ENCODE measurements around the gene RAD51B.

The RAD51B gene

GRCh38 chr14:68639000-68639757 is 819.6 kb downstream of the RAD51B start:
- TF ChIP-seq CTCF (IDR thresholded peaks at IDR 0.05; ENCODE audit: extremely low read depth, missing control alignments): no peak
- no peak for DNase-seq (ENCODE audit: low spot score)

GRCh38 chr14:68639758-68640574 is 820.4 kb downstream of the RAD51B start:
- no peak for TF ChIP-seq CTCF (IDR thresholded peaks at IDR 0.05; ENCODE audit: extremely low read depth, missing control alignments)
- no peak for DNase-seq (ENCODE audit: low spot score)

GRCh38 chr14:68643673-68644072 is 824.1 kb downstream of the RAD51B start:
- TF ChIP-seq CTCF (IDR thresholded peaks at IDR 0.05; ENCODE audit: extremely low read depth, missing control alignments): no peak
- no peak for DNase-seq (ENCODE audit: low spot score)

- TF ChIP-seq CTCF (IDR thresholded peaks at IDR 0.05; ENCODE audit: extremely low read depth, missing control alignments): no peak
These were observed 824.5 kb downstream of the RAD51B start for GRCh38 chr14:68644101-68644500.

GRCh38 chr14:68645371-68645770 is 825.8 kb downstream of the RAD51B start:
- no peak for DNase-seq (ENCODE audit: low spot score)
- no peak for TF ChIP-seq CTCF (IDR thresholded peaks at IDR 0.05; ENCODE audit: extremely low read depth, missing control alignments)

More at GRCh38 chr14:68644101-68644500, 824.5 kb downstream of the RAD51B start:
- no peak for DNase-seq (ENCODE audit: low spot score)

GRCh38 chr14:68649476-68650189 is 830.1 kb downstream of the RAD51B start:
- DNase-seq (ENCODE audit: low spot score): no peak
- no peak for TF ChIP-seq CTCF (IDR thresholded peaks at IDR 0.05; ENCODE audit: extremely low read depth, missing control alignments)

Data from GM20000 (cell line).